NCI-H1694 treated with DMSO at 0.1 percent for 48 hours (cell line): Measurements from ENCODE around the gene GRIP1.

ENCODE experiments used
- DNase-seq: peaks from one replicate; lab custom pipeline; 2025; lab: John Stamatoyannopoulos, UW

GRIP1 gene

GRCh38 chr12:66387117-66387516, 291.8 kb downstream of the GRIP1 start:
- peak; percentile 93 for DNase-seq

GRCh38 chr12:66380769-66381535, 297.9 kb downstream of the GRIP1 start:
- DNase-seq: no peak

- DNase-seq: no peak
Observed at GRCh38 chr12:66379616-66380015, 299.3 kb downstream of the GRIP1 start.

GRCh38 chr12:66375560-66375959, 303.3 kb downstream of the GRIP1 start:
- no peak for DNase-seq

- no peak for DNase-seq
Observed at GRCh38 chr12:66371982-66372381, 306.9 kb downstream of the GRIP1 start.

GRCh38 chr12:66367015-66367667, 311.7 kb downstream of the GRIP1 start:
- no peak for DNase-seq

- DNase-seq: no peak
Observed at GRCh38 chr12:66365718-66366490, 313.0 kb downstream of the GRIP1 start.

- DNase-seq: peak; percentile 40
Observed at GRCh38 chr12:66361703-66362102, 317.2 kb downstream of the GRIP1 start.

GRCh38 chr12:66359300-66359699, 319.6 kb downstream of the GRIP1 start:
- no peak for DNase-seq

- peak; percentile 18 for DNase-seq
Observed at GRCh38 chr12:66354291-66354690, 324.6 kb downstream of the GRIP1 start.

- no peak for DNase-seq
Observed at GRCh38 chr12:66352899-66353298, 326.0 kb downstream of the GRIP1 start.

- peak; percentile 27 for DNase-seq
Observed at GRCh38 chr12:66352197-66352596, 326.7 kb downstream of the GRIP1 start.

GRCh38 chr12:66351301-66351700, 327.6 kb downstream of the GRIP1 start:
- no peak for DNase-seq

- no peak for DNase-seq
Observed at GRCh38 chr12:66345956-66346355, 332.9 kb downstream of the GRIP1 start.

GRCh38 chr12:66345212-66345611, 333.7 kb downstream of the GRIP1 start:
- no peak for DNase-seq

- no peak for DNase-seq
Observed at GRCh38 chr12:66341126-66341525, 337.8 kb downstream of the GRIP1 start.

- no peak for DNase-seq
Observed at GRCh38 chr12:66340131-66340530, 338.7 kb downstream of the GRIP1 start.

- DNase-seq: no peak
Observed at GRCh38 chr12:66337381-66338010, 341.4 kb downstream of the GRIP1 start.

- DNase-seq: no peak
Observed at GRCh38 chr12:66335746-66336145, 343.1 kb downstream of the GRIP1 start.

GRCh38 chr12:66331814-66332213, 347.1 kb downstream of the GRIP1 start:
- no peak for DNase-seq

- DNase-seq: no peak
Observed at GRCh38 chr12:66331016-66331415, 347.9 kb downstream of the GRIP1 start.

GRCh38 chr12:66329941-66330340, 348.9 kb downstream of the GRIP1 start:
- no peak for DNase-seq
